GM10847 (cell line): ENCODE data around the gene PNPLA7.

Experiments used
- POLR2A ChIP-seq: IDR thresholded peaks from 2 replicates; pipeline ENCODE4 v1.6.1; 2011; ENCODE audit not compliant: insufficient read length; ENCODE audit errors: extremely low read depth

Gene PNPLA7

DNA sequence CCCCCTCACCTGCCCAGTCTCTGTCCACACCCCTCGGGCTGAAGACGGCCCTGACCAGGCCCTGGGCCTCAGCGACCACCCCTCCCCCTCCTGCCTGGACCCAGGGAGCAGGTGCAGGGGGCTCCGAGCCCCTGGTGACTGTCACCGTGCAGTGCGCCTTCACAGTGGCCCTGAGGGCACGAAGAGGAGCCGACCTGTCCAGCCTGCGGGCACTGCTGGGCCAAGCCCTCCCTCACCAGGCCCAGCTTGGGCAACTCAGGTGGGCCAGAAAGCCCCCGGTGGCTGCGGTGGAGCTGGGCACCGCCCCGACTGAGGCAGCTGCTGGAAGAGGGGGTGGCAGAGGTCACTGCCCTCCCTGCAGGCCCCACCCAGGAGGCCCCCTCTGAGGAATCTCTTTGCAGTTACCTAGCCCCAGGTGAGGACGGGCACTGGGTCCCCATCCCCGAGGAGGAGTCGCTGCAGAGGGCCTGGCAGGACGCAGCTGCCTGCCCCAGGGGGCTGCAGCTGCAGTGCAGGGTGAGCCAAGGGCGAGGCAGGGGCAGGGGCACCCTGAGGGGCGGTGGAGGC, 116.8 kb downstream of the PNPLA7 start:
- no peak for TF ChIP-seq POLR2A

DNA sequence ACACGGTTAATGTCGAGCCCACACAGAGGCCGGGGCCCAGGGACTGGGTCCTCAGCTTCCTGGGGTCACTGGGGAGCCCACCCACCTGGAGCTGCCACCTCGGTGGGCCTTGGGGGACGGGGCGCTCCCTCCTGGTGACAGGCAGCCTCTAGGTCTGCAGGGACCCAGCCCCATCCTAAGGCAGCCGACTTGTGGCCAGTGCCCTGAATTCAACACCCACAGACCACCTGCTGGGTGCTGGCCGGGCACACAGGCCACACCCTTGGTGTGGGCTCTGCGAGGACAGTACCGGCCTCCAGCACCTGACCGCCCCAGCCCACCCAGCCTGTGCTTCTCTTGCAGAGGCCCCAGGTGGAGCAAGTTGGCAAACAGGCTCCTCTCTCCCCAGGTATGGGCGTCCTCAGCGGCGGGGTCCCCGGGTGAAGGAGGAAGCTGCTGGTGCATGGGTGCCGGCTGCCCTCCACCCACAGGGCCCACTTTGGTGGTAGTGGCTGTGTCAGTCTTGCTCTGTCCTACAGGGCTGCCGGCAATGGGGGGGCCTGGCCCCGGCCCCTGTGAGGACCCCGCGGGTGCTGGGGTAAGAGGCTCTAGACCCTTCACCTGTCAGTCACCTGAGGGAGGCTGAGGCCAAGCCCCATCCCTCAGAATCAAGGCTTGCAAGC, 117.4 kb downstream of the PNPLA7 start:
- TF ChIP-seq POLR2A, result no peak

DNA sequence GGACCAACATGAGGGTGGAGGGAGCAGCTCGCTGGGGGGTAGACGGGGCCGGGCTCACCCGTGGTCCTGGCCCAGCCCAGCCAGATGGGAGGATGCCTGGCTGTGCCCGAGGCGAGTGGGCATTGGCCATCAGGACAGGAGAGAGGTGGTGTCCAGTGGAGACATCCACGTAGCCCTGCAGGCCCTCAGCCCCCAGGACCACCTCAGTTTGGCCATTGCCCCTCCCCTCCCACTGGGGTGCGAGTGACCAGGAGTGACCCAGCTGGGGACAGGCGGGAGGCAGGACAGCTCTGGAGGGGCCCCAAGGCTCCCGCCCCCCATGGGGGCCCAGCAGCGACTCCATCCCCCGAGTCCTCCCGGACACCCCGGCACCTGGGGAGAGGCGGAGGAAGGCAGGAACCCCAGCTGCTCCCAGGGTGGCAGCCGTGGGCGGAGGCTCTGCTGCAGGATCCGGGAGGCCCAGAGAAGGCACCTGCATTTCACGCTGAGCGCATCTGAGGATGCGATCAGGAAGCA, 118.7 kb downstream of the PNPLA7 start:
- TF ChIP-seq POLR2A, result no peak

DNA sequence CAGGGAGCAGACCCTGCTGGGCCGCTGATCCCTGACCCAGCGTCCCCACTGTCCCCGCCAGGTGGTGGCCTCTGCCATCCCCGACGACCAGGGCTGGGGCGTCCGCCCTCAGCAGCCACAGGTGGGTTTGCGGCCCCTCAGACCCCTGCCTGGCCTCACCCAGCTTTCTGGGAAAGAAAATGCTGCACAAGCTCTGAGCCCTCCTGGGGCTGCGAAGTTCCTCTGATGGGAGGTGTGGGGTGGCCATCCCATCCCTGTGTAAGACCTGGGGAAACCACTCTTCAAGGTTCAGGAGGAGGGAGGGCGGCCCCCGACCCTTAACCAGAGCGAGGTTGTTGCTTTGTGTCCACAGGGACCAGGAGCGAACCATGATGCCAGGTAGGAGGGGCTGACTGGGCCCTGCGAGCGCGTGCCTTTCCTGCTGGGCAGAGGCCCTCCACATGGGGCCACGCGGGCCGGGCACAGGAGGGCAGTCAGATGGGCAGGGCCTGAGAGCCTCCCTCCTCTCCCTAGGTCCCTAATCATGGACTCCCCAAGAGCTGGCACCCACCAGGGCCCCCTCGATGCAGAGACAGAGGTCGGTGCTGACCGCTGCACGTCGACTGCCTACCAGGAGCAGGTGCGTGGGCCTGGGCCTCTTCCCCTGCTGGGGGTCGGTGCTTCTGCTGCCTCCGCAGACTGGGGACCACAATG, 119.3 kb downstream of the PNPLA7 start:
- TF ChIP-seq POLR2A, result no peak

DNA sequence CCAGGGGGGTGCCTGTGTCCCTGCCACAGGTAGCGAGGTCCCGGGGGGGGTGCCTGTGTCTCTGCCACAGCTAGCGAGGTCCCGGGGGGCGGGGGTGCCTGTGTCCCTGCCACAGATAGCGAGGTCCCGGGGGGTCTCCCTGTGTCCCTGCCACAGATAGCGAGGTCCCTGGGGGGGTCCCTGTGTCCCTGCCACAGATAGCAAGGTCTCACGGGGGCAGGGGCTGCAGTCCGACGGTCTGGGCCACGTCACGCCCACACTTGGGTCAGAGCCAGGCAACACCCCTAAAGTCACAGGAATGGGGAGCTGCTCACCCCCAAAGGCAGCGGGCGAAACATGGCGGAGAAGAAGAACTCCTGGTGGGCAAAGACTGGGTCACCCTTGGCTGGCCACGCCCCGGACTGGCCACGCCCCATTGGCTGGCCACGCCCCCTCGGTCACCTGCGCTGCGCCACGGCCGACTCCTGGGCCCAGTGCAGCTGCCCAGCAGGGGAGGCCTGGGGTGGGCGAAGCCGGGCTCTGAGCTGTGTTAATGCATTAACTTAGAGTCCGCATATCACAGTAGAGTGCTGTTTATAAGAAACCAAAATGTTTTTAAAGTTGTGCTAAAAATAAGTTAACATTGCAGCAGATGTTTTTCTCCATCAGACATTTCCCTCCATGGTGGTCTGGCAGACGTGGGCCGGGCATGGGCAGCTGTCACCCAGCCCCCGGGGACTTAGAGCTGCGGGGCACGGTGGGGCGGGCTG, 120.1 kb downstream of the PNPLA7 start:
- no peak for TF ChIP-seq POLR2A

DNA sequence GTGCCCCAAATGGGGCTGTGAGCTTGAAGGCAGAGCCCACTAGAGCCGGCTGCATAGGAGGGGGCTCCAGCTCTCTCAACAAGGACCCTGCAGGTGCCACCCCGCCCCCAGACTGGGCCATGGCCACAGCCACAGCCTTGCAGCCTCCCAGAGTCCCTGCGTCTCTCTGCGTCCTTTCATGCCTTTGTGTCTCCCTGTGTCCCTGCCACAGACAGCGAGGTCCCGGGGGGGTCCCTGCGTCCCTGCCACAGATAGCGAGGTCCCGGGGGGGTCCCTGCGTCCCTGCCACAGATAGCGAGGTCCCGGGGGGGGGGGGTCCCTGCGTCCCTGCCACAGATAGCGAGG, 120.7 kb downstream of the PNPLA7 start:
- TF ChIP-seq POLR2A, result no peak

DNA sequence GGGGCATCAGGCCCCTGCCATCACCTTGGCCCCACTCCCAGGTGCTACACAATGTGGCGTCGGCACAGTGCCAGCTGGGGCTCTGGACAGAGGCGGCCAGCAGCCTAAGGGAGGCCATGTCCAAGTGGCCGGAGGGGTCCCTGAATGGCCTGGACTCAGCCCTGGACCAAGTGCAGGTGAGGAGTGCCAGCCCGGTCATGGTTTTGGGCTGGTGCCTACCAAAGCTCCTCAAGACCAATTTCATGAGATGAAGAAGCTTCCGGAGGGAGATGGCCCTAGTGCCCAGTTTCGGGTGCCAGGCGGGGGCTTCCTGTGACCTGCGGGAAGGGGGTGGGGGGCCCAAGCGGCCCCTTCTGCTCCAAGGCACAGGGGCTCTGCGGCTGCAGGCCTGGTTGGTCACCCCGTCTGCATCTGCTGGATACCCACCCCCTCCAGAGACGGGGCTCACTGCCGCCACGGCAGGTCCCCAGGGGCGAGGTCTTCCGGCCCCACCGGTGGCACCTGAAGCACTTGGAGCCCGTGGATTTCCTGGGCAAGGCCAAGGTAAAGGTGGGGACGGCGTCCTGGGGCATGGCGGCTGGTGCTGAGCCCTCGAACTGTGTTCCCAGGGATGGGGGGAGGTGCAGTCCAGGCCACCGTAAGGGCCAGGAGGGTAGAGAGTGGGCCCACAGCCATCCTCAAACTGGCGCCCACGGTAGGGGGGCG, 121.2 kb downstream of the PNPLA7 start:
- no peak for TF ChIP-seq POLR2A

DNA sequence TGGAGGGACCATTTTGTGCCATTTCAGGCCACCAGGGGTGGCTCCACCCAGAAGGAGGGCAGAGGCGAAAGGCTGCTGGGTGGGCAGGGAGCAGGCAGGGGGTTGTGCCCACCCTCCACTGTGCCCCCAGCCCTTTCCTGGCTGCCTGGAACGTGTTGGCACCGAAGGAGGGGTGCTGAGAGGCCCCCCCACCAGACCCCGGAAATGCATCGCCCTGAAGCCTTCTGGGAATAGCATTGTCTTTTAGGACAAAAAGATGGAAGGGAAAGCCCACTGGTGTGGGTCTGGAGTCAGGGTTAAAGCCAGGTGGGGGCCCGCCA, 121.9 kb downstream of the PNPLA7 start:
- no peak for TF ChIP-seq POLR2A

DNA sequence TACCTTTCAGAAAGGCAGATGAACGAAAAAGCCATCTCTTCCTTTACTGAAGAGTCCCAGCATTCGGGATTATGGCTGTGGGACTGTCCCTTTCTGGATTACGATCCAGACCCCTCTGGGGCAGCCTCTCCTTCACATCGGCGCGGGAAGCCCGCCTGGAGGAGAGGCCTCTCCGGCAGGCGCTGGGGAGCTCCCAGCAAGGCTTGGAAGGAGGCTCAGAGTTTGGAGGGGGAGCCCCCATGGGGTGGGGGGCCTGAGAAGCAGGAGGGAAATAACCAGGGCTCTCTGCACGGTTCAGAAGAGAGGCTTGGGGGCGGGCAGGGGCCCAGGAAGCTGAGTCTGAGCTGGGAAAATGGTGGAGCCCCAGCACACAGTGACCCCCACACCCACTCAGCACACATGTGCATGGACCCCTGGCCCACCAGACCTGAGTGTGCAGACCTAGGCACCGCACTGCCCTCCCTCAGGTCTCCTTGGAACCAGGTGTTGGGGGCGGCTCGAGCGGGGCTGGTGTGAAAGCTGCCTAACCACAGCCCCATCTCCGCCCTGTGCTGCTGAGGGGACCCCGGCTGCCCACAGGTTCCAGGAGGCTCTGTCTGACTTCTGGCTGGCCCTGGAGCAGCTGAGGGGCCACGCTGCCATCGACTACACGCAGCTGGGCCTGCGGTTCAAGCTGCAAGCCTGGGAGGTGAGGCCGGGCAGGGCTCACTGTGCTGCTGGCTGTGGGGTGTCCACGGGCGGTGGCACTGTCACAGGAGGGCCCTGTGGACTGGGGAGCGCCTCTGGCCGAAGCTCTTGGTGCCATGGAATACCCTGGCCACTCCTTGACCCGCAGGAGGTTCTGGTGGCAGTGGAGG, 122.5 kb downstream of the PNPLA7 start:
- TF ChIP-seq POLR2A, result no peak

DNA sequence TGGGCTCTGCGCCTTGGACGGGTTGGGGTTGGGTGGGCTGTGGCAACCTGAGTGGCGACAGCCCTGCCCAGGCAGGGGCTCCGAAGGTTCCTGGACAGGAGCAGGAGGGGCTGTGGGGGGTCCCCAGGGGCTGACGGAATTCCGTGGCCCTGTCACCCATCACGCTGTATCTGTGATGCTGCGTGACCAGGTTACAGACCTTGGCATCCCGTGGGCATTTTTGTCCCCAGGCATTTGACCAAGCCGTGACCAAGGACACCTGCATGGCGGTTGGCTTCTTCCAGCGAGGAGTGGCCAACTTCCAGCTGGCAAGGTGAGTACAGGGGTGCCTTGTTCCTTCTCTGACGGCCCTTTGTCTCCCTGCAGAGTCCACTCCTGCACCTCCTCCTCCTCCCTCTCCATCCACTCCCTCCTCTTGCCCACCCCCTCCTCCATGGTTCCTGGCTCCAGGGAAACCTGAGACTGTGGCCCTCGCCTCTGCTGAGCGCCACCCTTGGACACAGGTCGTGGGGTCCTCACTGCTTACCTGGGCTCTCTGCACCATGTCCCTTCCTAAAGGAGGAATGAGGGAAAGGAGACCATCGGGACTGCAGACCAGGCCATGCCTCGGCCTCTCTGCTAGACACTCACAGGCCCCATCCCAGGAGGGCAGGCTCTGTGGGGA, 124.1 kb downstream of the PNPLA7 start:
- TF ChIP-seq POLR2A, result no peak

DNA sequence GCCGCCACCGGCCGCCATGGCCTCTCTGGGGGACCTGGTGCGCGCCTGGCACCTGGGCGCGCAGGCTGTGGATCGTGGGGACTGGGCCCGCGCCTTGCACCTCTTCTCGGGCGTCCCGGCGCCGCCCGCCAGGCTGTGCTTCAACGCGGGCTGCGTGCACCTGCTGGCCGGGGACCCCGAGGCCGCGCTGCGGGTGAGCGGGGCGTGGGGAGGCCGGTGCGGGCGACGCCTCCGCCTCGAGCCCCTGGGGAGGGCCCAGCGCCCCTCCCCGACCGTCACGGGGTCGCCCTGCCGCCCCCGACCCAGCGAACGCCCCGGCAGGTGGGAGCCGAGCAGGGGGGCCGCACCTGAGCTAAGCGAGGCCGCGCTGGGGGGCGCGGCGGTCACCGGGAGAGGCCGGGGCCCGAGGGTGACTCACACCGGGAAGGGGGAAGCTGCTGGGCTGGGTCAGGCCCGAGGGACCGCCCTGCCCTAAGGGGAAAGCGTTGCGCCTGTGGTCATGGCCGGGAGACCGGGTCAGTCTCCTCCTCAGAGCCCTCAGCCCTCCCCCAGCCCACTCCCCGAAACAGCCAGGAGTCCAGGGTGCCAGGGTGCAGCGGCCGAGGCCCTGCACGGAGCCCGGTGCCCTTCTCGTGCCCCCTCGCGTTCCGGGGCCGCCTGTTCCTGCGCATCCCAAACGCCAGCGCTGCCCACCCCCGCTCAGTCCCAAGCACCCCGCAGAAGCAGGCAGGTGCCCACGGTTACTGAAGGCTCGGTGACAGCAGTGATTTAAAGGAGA, 126.5 kb downstream of the PNPLA7 start:
- no peak for TF ChIP-seq POLR2A

DNA sequence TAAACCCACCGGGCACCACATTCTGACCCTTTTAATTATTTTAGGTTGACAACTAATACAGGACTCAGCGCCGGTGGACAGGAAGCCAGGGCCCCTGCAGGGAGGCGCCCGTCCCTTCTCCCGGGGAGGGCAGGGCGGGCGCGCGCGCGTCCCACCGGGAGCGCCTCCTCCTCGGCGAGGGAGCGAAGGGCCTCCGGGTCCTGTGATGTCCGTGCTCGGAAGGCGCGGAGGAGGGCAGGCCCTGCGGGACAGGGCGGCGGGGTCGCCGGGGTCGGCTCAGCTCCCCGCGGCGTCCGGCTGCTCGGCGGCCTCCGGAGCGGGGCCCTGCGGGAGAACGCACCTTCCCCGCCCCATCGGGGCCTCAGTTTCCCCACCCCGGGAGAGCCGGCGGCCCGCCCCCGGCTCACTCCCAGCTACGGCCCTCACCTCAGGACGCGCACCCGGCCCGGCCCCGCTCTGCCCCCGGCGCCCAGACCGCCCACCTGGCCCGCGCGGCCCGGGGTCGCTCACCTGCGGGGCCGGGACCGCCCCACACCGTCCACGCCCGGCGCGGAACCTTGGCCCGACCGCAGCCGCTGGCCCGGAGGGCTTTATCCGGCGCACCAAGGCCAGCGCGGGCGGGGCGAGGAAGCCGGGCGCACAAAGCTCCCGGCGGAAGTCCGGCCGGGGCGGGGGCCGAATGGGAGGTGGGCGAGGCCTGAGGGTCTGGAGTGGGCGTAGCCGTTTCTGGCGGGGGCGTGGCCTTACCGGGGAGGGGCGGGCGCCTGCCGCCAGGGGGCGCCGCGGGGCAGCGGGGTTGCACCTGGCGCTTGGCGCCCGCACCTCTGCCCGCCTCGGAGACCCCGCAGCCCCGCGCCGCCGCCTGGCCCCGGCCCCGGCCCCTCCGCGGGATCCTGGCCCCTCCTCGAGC, 127.3 kb downstream of the PNPLA7 start, which contains the start of the genes EXD3 and NOXA1:
TSS of gene EXD3 (minus strand) at position 559 of the 910 bp plus-strand sequence. CDS start 27,805 bp downstream, outside the sequence.
TSS of gene NOXA1 (plus strand) at position 790 of the 910 bp plus-strand sequence. CDS start 137 bp downstream, outside the sequence.
- TF ChIP-seq POLR2A, result peak; percentile 36
